Measurements from ENCODE around the gene CYCS. TPM values are rescaled to one million over a fixed set of nuclear protein-coding genes. Genes with fewer than 3 reads are reported as not detected.

The CYCS gene
- total and polyA plus RNA-seq, 2 donors (not counting 1 experiment from before 2014, with no cell fraction given) = 46.7 to 51.3 TPM

GRCh38 chr7:25109276-25109675 is 15.8 kb downstream of the CYCS start:
- Histone ChIP-seq H3K4me1 (ENCODE audit: control insufficient read depth in 2 of 2, insufficient read depth in 2 of 2, low read length in 2 of 2) (no peaks in the 10 kb centered on the region), H3K9ac (ENCODE audit: low read length) (no peak overlapping the region), H3K27me3 (replicated peaks in 1 of 4; ENCODE audit: control extremely low read depth in 1 of 4, control insufficient read depth in 3 of 4, insufficient read depth in 4 of 4, low read length in 3 of 4) (peaks cover 0 to 6% (median 0%) of the 10 kb centered on the region in 4 experiments), H3K79me2 (ENCODE audit: control insufficient read depth, insufficient read depth, low read length) (no peaks in the 10 kb centered on the region), H2AFZ (ENCODE audit: insufficient read depth, low read depth, low read length, poor library complexity, severe bottlenecking) (no peak overlapping the region), H4K20me1 (ENCODE audit: control insufficient read depth, insufficient read depth, low read length, poor library complexity, severe bottlenecking) (no peaks in the 10 kb centered on the region), H3K27ac (ENCODE audit: low read length in 2 of 2) (no peak overlapping the region), H3K4me3 (ENCODE audit: control extremely low read depth in 1 of 5, extremely low read depth in 1 of 5, insufficient read depth in 1 of 5, low read depth in 2 of 5, low read length in 4 of 5) (no peak overlapping the region), H3K9me3 (ENCODE audit: control extremely low read depth in 1 of 3, control insufficient read depth in 2 of 3, insufficient read depth in 1 of 3, low read length in 2 of 3) (no peaks in the 10 kb centered on the region), H3K4me2 (replicated peaks; ENCODE audit: low read depth, low read length, poor library complexity, severe bottlenecking) (no peak overlapping the region), H3K36me3 (replicated peaks in 1 of 2; ENCODE audit: control extremely low read depth in 1 of 2, control insufficient read depth in 1 of 2, extremely low read depth in 1 of 2, insufficient read depth in 2 of 2, low read length in 1 of 2) (no peaks in the 10 kb centered on the region)
- DNase-seq (no peak), ATAC-seq (ENCODE audit: low read depth) (no peak)
- no peak overlapping the region for H3K4me3 Mint-ChIP-seq
- no peak for TF ChIP-seq EZH2 (IDR thresholded peaks at IDR 0.05; ENCODE audit: borderline replicate concordance, insufficient read depth, low read depth, low read length, poor library complexity, severe bottlenecking)
- TF ChIP-seq CTCF (IDR thresholded peaks at IDR 0.05) = no peak
- intact Hi-C loops (cut with micrococcal nuclease) = no loop called here
- WGBS (ENCODE audit: insufficient coverage) = no CpG with 5 or more reads among the region's 3 CpGs
- H3K4me1 Mint-ChIP-seq = no peaks in the 10 kb centered on the region
- CTCF ChIA-PET = interaction anchor here (1.0 to 1.8 kb wide), 3 partner anchors 10 to 297 kb away, joined by 4 to 6 read pairs (median 5); no protein-coding TSS in a partner anchor
- peaks cover 8% of the 10 kb centered on the region for H3K27me3 Mint-ChIP-seq
- no peak overlapping the region for H3K27ac Mint-ChIP-seq
- no peaks in the 10 kb centered on the region for H3K9me3 Mint-ChIP-seq (ENCODE audit: insufficient read depth)
- POLR2A ChIA-PET = no interaction called here

GRCh38 chr7:25105911-25106310 is 19.1 kb downstream of the CYCS start:
- no peak overlapping the region for H3K4me2 ChIP-seq (replicated peaks; ENCODE audit: low read depth, low read length, poor library complexity, severe bottlenecking)
- ATAC-seq (ENCODE audit: low read depth) (no peak), DNase-seq (no peak)
- H3K79me2 ChIP-seq (ENCODE audit: control insufficient read depth, insufficient read depth, low read length) = no peaks in the 10 kb centered on the region
- H3K9me3 ChIP-seq (ENCODE audit: control extremely low read depth in 1 of 3, control insufficient read depth in 2 of 3, insufficient read depth in 1 of 3, low read length in 2 of 3) = no peaks in the 10 kb centered on the region
- H3K27me3 Mint-ChIP-seq = peaks cover 13% of the 10 kb centered on the region
- no peak overlapping the region for H3K4me3 Mint-ChIP-seq
- no peaks in the 10 kb centered on the region for H3K4me1 ChIP-seq (ENCODE audit: control insufficient read depth in 2 of 2, insufficient read depth in 2 of 2, low read length in 2 of 2)
- H4K20me1 ChIP-seq (ENCODE audit: control insufficient read depth, insufficient read depth, low read length, poor library complexity, severe bottlenecking) = no peaks in the 10 kb centered on the region
- no peak overlapping the region for H3K9ac ChIP-seq (ENCODE audit: low read length)
- TF ChIP-seq CTCF (IDR thresholded peaks at IDR 0.05) (no peak), EZH2 (IDR thresholded peaks at IDR 0.05; ENCODE audit: borderline replicate concordance, insufficient read depth, low read depth, low read length, poor library complexity, severe bottlenecking) (no peak)
- ChIA-PET CTCF (interaction anchor here (1.6 kb wide), 1 partner anchor 12 kb away, joined by 3 read pairs; no protein-coding TSS in a partner anchor), POLR2A (no interaction called here)
- no peaks in the 10 kb centered on the region for H3K36me3 ChIP-seq (replicated peaks in 1 of 2; ENCODE audit: control extremely low read depth in 1 of 2, control insufficient read depth in 1 of 2, extremely low read depth in 1 of 2, insufficient read depth in 2 of 2, low read length in 1 of 2)
- H3K27me3 ChIP-seq (replicated peaks in 1 of 4; ENCODE audit: control extremely low read depth in 1 of 4, control insufficient read depth in 3 of 4, insufficient read depth in 4 of 4, low read length in 3 of 4) = peaks cover 0 to 6% (median 0%) of the 10 kb centered on the region in 4 experiments
- no peak overlapping the region for H3K4me3 ChIP-seq (ENCODE audit: control extremely low read depth in 1 of 5, extremely low read depth in 1 of 5, insufficient read depth in 1 of 5, low read depth in 2 of 5, low read length in 4 of 5)
- H3K4me1 Mint-ChIP-seq = no peaks in the 10 kb centered on the region
- WGBS (ENCODE audit: insufficient coverage) = no CpG with 5 or more reads among the region's 3 CpGs
- H3K9me3 Mint-ChIP-seq (ENCODE audit: insufficient read depth) = no peaks in the 10 kb centered on the region
- intact Hi-C loops (cut with micrococcal nuclease) = no loop called here
- H3K27ac ChIP-seq (ENCODE audit: low read length in 2 of 2) = no peak overlapping the region
- H3K27ac Mint-ChIP-seq = no peak overlapping the region
- no peak overlapping the region for H2AFZ ChIP-seq (ENCODE audit: insufficient read depth, low read depth, low read length, poor library complexity, severe bottlenecking)
